ENCODE measurements around the gene UBN1.

- TF ChIP-seq CTCF (IDR thresholded peaks at IDR 0.05) (no peak), POLR2A (IDR thresholded peaks at IDR 0.05) (no peak), POLR2AphosphoS5 (IDR thresholded peaks at IDR 0.05) (no peak), EP300 (IDR thresholded peaks at IDR 0.05) (no peak)
Measured at GRCh38 chr16:4920826-4921225, 73.5 kb downstream of the UBN1 start.
